Measurements from ENCODE around the gene LHFPL5.

LHFPL5 gene

GRCh38 chr6:35857853-35858252, 52.7 kb downstream of the LHFPL5 start:
- no peak for DNase-seq (ENCODE audit: low read depth)

GRCh38 chr6:35859367-35859766, 54.2 kb downstream of the LHFPL5 start:
- DNase-seq (ENCODE audit: low read depth), result no peak
